ENCODE data around the gene MB21D2. TPM values are rescaled to one million over a fixed set of nuclear protein-coding genes. Genes with fewer than 3 reads are reported as not detected.
A peak's percentile ranks its signal among the peaks of the same experiment; 100 is the strongest.

Gene MB21D2
- total and polyA plus RNA-seq, 2 of the 8 experiments (the other 6 are each of a cell fraction or from before 2014, with no cell fraction given), result 10.0 to 21.0 TPM

GRCh38 chr3:192918275-192918588 is 576 bp upstream of the MB21D2 start:
- H3K4me2 ChIP-seq (ENCODE audit: insufficient read depth in 1 of 2, low read depth in 2 of 2, low read length in 2 of 2), result peak overlapping the region; percentile 83 to 96

More at GRCh38 chr3:192918275-192918588, 576 bp upstream of the MB21D2 start:
- Histone ChIP-seq H4K8ac (ENCODE audit: extremely low read depth, insufficient read depth, low read length) (no peak overlapping the region), H3K79me1 (ENCODE audit: low read depth, low read length) (peaks cover 2% of the 10 kb centered on the region; the same call in 1 of the 2 replicates), H4K91ac (replicated peaks; ENCODE audit: insufficient read length, low read length) (peak overlapping the region; percentile 95), H2BK120ac (replicated peaks; ENCODE audit: low read depth, low read length) (no peak overlapping the region), H3K9me3 (ENCODE audit: insufficient read depth in 2 of 2, low read depth in 1 of 2, low read length in 1 of 2) (no peaks in the 10 kb centered on the region), H4K5ac (ENCODE audit: insufficient read length, low read depth, low read length) (no peak overlapping the region), H3K4ac (replicated peaks; ENCODE audit: insufficient read length, low read depth, low read length) (peak overlapping the region; percentile 74), H3K27me3 (replicated peaks in 1 of 4; ENCODE audit: control insufficient read depth in 3 of 4, extremely low read depth in 1 of 4, insufficient read depth in 3 of 4, low read length in 3 of 4) (no peaks in the 10 kb centered on the region; a peak in 1 of 7 replicates), H2BK15ac (ENCODE audit: low read length) (no peak overlapping the region), H2BK12ac (ENCODE audit: low read depth, low read length) (peak overlapping the region; percentile 35; the same call in 1 of the 2 replicates), H3K36me3 (ENCODE audit: control insufficient read depth in 2 of 4, insufficient read depth in 4 of 4, low read length in 3 of 4) (no peaks in the 10 kb centered on the region), H3K79me2 (ENCODE audit: control insufficient read depth in 1 of 2, insufficient read depth in 2 of 2, low read length in 2 of 2) (peaks cover 13 to 26% of the 10 kb centered on the region in 2 experiments), H3K27ac (ENCODE audit: low read depth, low read length) (peak overlapping the region; percentile 83), H3K23me2 (ENCODE audit: low read depth, low read length) (peaks cover 15% of the 10 kb centered on the region; the same call in 1 of the 2 replicates), H2AK5ac (ENCODE audit: low read depth, low read length) (0 out of 2 replicates have a peak overlapping the region, but pooled peaks have one; percentile 40), H3K23ac (ENCODE audit: insufficient read length) (no peak overlapping the region), H2BK5ac (ENCODE audit: low read depth, low read length) (peak overlapping the region; percentile 91), H2BK20ac (ENCODE audit: low read length) (no peak overlapping the region), H3K9ac (replicated peaks in 1 of 4; ENCODE audit: extremely low read depth in 1 of 4, low read depth in 3 of 4, low read length in 3 of 4) (peak overlapping the region; percentile 73 to 82 (median 79)), H2AFZ (ENCODE audit: low read length) (no peak overlapping the region), H3K14ac (ENCODE audit: insufficient read length) (no peak overlapping the region), H3K56ac (replicated peaks; ENCODE audit: insufficient read length, low read depth, low read length) (peak overlapping the region; percentile 85), H3K4me1 (replicated peaks in 1 of 4; ENCODE audit: control insufficient read depth in 3 of 4, insufficient read depth in 4 of 4, low read length in 3 of 4) (peaks cover 3 to 26% (median 18%) of the 10 kb centered on the region in 4 experiments; a peak in 5 of 7 replicates), H4K20me1 (replicated peaks in 1 of 2; ENCODE audit: control insufficient read depth in 1 of 2, insufficient read depth in 2 of 2, low read length in 2 of 2) (peaks cover 6 to 7% of the 10 kb centered on the region in 2 experiments), H3K4me3 (ENCODE audit: extremely low read depth in 1 of 4, insufficient read depth in 2 of 4, low read depth in 3 of 4, low read length in 4 of 4) (peak overlapping the region; percentile 89 to 98 (median 92)), H3K18ac (ENCODE audit: extremely low read depth, low read length) (0 out of 2 replicates have a peak overlapping the region, but pooled peaks have one; percentile 92)
- CTCF ChIA-PET (ENCODE audit: partially characterized antibody), result interaction anchor here (0.8 to 6.1 kb wide), 6 partner anchors 10 to 124 kb away, joined by 3 to 49 read pairs (median 5); no protein-coding TSS in a partner anchor
- POLR2A ChIA-PET (ENCODE audit: partially characterized antibody), result interaction anchor here (0.8 to 2.3 kb wide), 7 partner anchors 9 to 101 kb away, joined by 3 to 15 read pairs (median 6); no protein-coding TSS in a partner anchor
- TF ChIP-seq TAF1 (IDR thresholded peaks at IDR 0.05; ENCODE audit: low read depth, low read length) (no peak), POLR2A (IDR thresholded peaks at IDR 0.05; ENCODE audit: control extremely low read depth in 1 of 2, low read depth in 2 of 2, low read length in 2 of 2) (no peak), RAD21 (IDR thresholded peaks at IDR 0.05 in 1 of 2, conservative IDR thresholded peaks at IDR 0.05 in 1 of 2; ENCODE audit: low read depth in 2 of 2, low read length in 2 of 2) (peak in 1 of 2 experiments; percentile 14; a peak in 1 of 4 replicates), CREB1 (IDR thresholded peaks at IDR 0.05) (no peak), SIN3A (conservative IDR thresholded peaks at IDR 0.05 in 1 of 2, IDR thresholded peaks at IDR 0.05 in 1 of 2; ENCODE audit: low read depth in 1 of 2, low read length in 2 of 2) (no peak; a peak in 1 of 4 replicates), SIX5 (IDR thresholded peaks at IDR 0.05; ENCODE audit: low read depth, low read length) (no peak), POLR2AphosphoS5 (IDR thresholded peaks at IDR 0.05; ENCODE audit: low read depth, low read length) (no peak), E2F6 (IDR thresholded peaks at IDR 0.05) (no peak)
- FAIRE-seq (no peak), DNase-seq (ENCODE audit: low read depth in 1 of 2, low spot score in 2 of 2) (no peak)
- 6% methylated on average over 13 of the region's 13 CpGs; no CpG with 5 or more reads in 1 of the 2 experiments for WGBS, 2 experiments (ENCODE audit: extremely low coverage in 1 of 2, insufficient coverage in 1 of 2, insufficient read length in 1 of 2, insufficient replicate concordance in 2 of 2, low coverage in 1 of 2, low lambda C conversion rate in 2 of 2, missing lambda C conversion rate in 1 of 2)

All from H1 (cell line).